Right lobe of liver (tissue), 4 donors: ENCODE measurements around the gene LANCL3.

ENCODE experiments used
- POLR2A ChIP-seq: fragments of 450-650 bp; IDR thresholded peaks from one replicate; pipeline ENCODE4 v1.6.1; 2017; ENCODE audit warnings: antibody characterized with exemption, mild to moderate bottlenecking
- TF ChIP-seq, protein P1 (sequence below), 4 donors: fragments of 200-600 bp in 3 of 4; fragments of 450-650 bp in 1 of 4; IDR thresholded peaks; one replicate each; pipeline versions ENCODE4 v1.5.1 to v1.8.0; 2016 to 2022; ENCODE audit warnings: antibody characterized with exemption in 4 of 4, mild to moderate bottlenecking in 2 of 4
- donor health status: DM: no; HTN: no; CAD: no.
- donor health status: DM: no; HTN: no; CAD: no.
- donor health status: DM: no; HTN: yes; CAD: no.

DNA sequence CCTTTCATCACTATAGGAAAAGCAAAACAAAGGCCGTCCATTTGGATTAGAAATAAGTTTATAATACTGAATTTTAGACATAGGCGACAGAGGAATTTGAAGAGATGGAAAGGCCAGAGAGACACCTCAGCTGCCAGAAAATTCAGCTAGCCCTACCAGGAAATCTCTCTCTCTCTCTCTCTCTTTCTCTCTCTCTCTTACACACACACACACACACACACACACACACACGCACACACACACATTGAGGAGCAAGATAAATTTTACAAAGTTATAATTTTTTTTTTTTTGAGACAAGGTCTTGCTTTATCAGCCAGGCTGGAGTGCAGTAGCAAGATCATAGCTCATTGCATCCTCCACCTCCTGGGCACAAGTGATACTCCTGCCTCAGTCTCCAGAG, 115.5 kb downstream of the LANCL3 start:
- TF ChIP-seq, protein P1, sequence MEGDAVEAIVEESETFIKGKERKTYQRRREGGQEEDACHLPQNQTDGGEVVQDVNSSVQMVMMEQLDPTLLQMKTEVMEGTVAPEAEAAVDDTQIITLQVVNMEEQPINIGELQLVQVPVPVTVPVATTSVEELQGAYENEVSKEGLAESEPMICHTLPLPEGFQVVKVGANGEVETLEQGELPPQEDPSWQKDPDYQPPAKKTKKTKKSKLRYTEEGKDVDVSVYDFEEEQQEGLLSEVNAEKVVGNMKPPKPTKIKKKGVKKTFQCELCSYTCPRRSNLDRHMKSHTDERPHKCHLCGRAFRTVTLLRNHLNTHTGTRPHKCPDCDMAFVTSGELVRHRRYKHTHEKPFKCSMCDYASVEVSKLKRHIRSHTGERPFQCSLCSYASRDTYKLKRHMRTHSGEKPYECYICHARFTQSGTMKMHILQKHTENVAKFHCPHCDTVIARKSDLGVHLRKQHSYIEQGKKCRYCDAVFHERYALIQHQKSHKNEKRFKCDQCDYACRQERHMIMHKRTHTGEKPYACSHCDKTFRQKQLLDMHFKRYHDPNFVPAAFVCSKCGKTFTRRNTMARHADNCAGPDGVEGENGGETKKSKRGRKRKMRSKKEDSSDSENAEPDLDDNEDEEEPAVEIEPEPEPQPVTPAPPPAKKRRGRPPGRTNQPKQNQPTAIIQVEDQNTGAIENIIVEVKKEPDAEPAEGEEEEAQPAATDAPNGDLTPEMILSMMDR (IDR thresholded peaks at IDR 0.05) = no peak
- no peak for TF ChIP-seq POLR2A
